ENCODE results near the gene LAD1. TPM values are rescaled to one million over a fixed set of nuclear protein-coding genes. Genes with fewer than 3 reads are reported as not detected.

LAD1 gene
- total RNA-seq, 1 experiment from 2014 or later, result not detected

DNA sequence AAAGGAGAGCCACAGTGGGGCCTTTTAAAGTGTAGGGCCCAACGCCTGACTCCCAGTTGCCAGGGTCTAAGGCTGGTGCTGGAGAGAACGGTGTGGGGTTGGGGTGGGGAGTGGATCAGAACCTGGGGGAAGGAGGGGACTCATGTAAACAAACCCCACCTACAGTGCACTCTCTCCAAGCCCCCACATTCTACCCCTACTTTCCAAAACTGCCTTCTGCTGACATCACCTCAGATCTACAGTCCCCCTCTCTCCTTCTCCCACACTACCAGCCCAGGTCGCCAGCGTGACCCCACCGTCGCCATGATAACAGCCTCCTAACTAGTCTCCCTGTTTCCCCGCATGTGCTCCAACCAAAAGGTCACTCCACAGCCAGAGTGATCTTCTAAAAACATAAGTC lies 48.2 kb downstream of the LAD1 start:
- no peak for DNase-seq (ENCODE audit: low read depth)

- no peak for DNase-seq (ENCODE audit: low read depth)
These were observed 48.8 kb downstream of the LAD1 start for GRCh38 chr1:201350361-201350725.

GRCh38 chr1:201349092-201349491 lies 50.0 kb downstream of the LAD1 start:
- no peak for DNase-seq (ENCODE audit: low read depth)

DNA sequence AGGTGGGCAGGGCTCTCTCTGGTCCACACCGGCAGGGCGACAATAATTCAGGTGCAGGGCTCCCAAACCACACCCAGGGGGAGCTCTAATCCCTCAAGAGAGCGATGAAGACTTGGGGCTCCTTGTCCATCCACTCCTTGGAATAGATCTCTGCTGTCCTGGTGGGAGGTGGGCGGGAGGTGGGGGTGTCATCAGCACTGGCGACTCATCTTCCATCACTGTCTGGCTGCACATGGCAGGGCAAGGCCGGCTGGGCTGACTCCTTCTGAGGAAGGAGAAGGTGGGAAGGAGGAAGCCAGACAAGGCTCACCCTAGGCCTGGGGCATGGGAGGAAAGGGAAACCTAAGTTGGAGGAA lies 50.9 kb downstream of the LAD1 start:
- peak; percentile 52 for DNase-seq (ENCODE audit: low read depth)

GRCh38 chr1:201347498-201348210 lies 51.5 kb downstream of the LAD1 start:
- no peak for DNase-seq (ENCODE audit: low read depth)

GRCh38 chr1:201346987-201347386 lies 52.1 kb downstream of the LAD1 start:
- DNase-seq (ENCODE audit: low read depth), result no peak

DNA sequence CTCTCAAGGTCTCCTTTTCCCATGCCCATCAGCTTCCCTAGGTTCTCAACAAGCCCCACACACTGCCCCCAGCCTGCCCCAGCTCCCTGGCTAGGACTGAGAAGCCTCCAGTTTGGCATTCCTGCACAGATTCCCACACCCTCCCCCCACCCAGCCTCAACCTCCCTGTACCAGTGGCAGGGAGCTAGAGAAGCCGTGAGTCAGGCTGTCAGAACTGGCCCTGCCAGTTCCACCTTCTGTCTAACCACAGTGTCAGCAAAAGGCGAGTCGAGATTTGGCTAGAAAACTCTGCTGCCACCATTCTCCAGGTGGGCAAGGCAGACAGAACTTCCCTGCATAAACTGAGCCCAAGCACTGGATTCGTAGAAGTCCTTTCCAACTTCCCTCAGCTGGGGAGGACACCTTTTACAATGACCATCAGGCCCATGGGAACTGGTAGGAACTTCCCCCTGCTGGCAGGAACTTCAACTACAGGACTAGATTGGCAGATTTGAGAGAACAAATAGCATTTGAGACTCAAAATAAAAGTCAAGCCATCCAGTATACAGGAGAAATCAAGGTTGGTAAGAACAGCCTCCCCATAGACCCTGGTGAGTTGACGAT lies 52.7 kb downstream of the LAD1 start:
- DNase-seq (ENCODE audit: low read depth), result peak; percentile 42

DNA sequence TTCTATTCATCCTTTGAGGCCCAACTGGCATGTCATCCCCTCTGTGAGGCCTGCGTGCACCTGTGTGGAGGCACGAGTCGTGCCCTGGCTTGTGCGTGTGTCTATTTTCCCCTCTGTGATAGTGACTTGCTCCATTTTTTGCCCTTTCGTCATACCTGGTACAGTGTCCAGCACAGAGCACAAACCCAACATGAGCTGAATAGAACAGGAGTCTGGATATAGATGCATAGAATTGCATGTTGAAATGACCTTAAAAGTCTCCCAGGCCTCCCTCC lies 54.1 kb downstream of the LAD1 start:
- no peak for DNase-seq (ENCODE audit: low read depth)

GRCh38 chr1:201344206-201345080 lies 54.7 kb downstream of the LAD1 start:
- DNase-seq (ENCODE audit: low read depth), result no peak

- no peak for DNase-seq (ENCODE audit: low read depth)
These were observed 57.7 kb downstream of the LAD1 start for GRCh38 chr1:201341377-201341776.

DNA sequence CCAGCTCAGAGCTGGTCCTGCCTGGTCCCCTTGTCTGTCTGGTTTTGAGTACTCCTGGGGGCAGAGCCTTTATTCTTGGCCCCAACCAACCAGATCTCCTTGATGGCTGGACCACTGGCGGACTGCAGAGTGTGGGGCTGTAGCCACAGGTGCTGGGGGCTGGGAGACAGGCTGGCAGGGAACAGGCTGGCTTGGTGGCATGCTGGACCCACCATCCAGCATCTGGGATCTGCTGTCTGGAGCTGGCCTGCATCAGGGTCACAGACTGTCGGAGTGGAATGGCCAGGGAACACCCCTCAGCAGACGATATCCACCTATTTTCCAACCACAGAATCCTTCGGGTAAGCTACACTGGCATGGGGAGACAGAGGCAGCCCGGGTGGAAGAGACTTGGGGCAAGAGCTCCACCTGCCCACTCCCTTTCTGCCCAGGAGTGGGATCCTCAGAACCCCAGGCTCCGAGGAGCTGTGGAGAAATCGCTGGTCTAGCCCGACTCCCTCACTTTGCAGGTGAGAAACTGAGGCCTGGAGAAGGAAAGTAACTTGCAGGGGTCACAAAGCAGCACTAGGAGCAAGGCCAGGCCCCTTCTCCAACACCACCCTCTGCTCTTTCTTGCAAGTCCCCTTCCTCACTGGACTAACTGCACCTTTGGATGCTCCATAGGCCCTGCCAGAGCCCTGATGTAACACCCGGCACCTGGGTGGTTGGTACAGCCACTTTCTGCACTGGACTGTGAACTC lies 62.2 kb downstream of the LAD1 start:
- DNase-seq (ENCODE audit: low read depth), result no peak

GRCh38 chr1:201335901-201336300 lies 63.2 kb downstream of the LAD1 start:
- DNase-seq (ENCODE audit: low read depth), result no peak

DNA sequence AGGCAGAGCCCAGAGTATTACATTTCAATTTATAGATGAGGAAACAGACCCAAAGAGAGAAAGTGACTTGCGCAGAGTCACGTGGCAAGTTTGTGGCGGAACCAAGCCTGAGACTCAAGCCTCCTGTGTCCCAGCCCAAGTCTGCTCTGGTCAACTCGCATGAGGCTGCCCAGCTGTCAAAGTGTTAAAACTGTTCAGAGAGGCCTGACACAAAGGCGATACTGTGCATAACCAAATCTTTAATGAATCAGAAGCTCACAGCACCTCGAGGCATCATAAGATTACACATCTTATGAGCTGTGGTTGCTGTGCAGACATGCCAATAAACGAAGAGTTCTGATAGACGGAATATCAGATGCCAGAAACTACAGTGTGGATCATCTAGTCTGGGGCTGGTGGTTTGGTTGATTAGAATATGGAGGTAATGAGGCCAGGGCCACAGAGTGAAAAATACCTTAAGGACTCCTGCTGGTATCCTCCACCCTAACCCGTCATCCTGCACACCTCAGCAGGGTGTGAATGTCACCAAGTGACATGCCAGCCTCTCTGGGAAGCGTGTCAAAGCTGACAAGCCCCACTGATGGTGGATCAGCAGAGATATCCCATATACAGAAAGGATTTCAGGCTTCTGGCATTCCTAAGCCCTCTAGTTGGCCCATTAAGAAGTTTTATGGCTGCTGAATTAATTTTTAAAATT lies 63.8 kb downstream of the LAD1 start:
- no peak for DNase-seq (ENCODE audit: low read depth)

GRCh38 chr1:201334325-201335173 lies 64.6 kb downstream of the LAD1 start:
- no peak for DNase-seq (ENCODE audit: low read depth)

DNA sequence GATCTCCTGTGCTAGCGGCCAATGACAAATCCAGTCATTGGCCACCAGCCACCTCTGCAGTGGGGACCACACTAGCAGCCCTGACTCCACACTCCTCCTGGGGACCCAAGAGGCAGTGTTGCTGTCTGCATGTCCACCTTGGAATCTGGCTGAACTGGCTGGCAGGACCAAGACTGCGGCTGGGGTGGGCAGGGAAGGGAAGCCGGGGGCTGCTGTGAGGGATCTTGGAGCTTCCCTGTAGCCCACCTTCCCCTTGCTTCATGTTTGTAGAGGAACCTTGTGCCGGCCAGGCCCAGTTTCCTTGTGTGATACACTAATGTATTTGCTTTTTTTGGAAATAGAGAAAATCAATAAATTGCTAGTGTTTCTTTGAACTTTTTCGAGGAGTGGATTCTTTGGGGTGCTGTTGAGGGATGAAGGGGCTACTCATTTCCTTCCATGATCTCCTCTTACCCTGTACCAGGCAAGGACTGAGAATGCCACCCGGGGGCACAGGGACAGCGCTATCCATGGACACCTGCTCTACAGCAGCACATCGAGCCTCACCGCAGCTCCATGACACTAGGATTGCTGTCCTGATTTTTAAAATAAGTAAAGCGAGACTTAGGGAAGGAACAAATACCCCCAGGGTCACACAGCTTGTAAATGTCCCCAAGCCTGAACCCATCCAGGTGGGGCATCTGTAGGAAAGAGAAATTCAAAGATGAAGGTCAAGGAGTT lies 66.3 kb downstream of the LAD1 start:
- DNase-seq (ENCODE audit: low read depth), result no peak

GRCh38 chr1:201332021-201332420 lies 67.1 kb downstream of the LAD1 start:
- DNase-seq (ENCODE audit: low read depth), result no peak

DNA sequence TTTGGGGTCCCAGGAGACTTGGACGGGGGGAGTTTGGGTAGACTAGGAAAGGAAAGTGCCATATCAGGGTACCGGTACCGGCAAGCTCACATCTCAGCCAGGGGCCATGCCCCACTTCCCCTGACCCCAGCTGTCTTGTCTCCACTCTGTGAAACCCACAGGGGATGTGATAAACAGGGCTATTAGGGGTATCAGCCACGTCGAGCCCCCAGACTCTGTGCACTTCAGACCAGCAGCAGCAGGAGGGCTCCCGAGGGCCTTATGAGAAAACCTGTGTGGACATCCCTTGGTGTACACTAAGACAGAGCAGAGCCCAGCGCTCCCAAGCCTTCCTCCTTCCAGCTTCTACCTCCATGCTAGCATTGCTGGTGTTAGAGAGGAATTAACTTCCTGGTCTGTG lies 68.0 kb downstream of the LAD1 start:
- DNase-seq (ENCODE audit: low read depth), result no peak

All from HT1080 (cell line).